Endodermal cell (in vitro differentiated cells): ENCODE results near the gene KBTBD13. TPM values are rescaled to one million over a fixed set of nuclear protein-coding genes. Genes with fewer than 3 reads are reported as not detected.

Experiments used
- DNase-seq: peaks from one replicate; pipeline ENCODE4 v3.0.0-alpha.2; 2017
- H3K27ac ChIP-seq: 2 replicates; pipeline ENCODE4 v1.5.1; 2013; ENCODE audit warnings: mild to moderate bottlenecking, low read depth, low read length, moderate library complexity
- H3K27me3 ChIP-seq: 2 replicates; pipeline ENCODE4 v1.6.1; 2013; ENCODE audit warnings: mild to moderate bottlenecking, low read length, moderate library complexity; ENCODE audit not compliant: insufficient read depth, control insufficient read depth, poor library complexity, severe bottlenecking
- H3K36me3 ChIP-seq: 2 replicates; pipeline ENCODE4 v1.7.0; 2013; ENCODE audit warnings: mild to moderate bottlenecking, low read length, moderate library complexity; ENCODE audit not compliant: control insufficient read depth, insufficient read depth
- H3K4me1 ChIP-seq: one replicate; pipeline ENCODE4 v1.7.0; 2013; ENCODE audit warnings: low read length; ENCODE audit not compliant: control insufficient read depth, insufficient read depth
- H3K4me3 ChIP-seq: 2 replicates; pipeline ENCODE4 v1.5.1; 2013; ENCODE audit warnings: mild to moderate bottlenecking, low read length, moderate library complexity
- H3K9ac ChIP-seq: 2 replicates; pipeline ENCODE4 v1.6.1; 2013; ENCODE audit warnings: mild to moderate bottlenecking, low read length, moderate library complexity; ENCODE audit not compliant: poor library complexity, severe bottlenecking; ENCODE audit errors: extremely low read depth
- H3K9me3 ChIP-seq: 2 replicates; pipeline ENCODE4 v1.6.1; 2013; ENCODE audit warnings: mild to moderate bottlenecking, low read length, moderate library complexity; ENCODE audit not compliant: control insufficient read depth
- H3K27ac Mint-ChIP-seq: 2 replicates; pipeline ENCODE4 v1.8.0; 2020; ENCODE audit warnings: mixed read lengths
- H3K27me3 Mint-ChIP-seq: 2 replicates; pipeline ENCODE4 v1.8.0; 2021; ENCODE audit warnings: mild to moderate bottlenecking, mixed read lengths; ENCODE audit not compliant: insufficient read depth
- H3K36me3 Mint-ChIP-seq: 2 replicates; pipeline ENCODE4 v1.8.0; 2020; ENCODE audit warnings: low read depth, mixed read lengths
- H3K4me1 Mint-ChIP-seq: 2 replicates; pipeline ENCODE4 v1.8.0; 2020; ENCODE audit warnings: mixed read lengths
- H3K4me3 Mint-ChIP-seq: 2 replicates; pipeline ENCODE4 v1.8.0; 2020; ENCODE audit warnings: mild to moderate bottlenecking, moderate library complexity, mixed read lengths
- H3K9me3 Mint-ChIP-seq: 2 replicates; pipeline ENCODE4 v1.8.0; 2020; ENCODE audit warnings: mild to moderate bottlenecking, mixed read lengths
- CTCF ChIP-seq: fragments of 200-600 bp; sonication (generic); conservative IDR thresholded peaks from 2 replicates; pipeline ENCODE4 v1.5.0; 2021; ENCODE audit warnings: antibody characterized with exemption, mild to moderate bottlenecking
- WGBS, 2 experiments: methylation state at CpG; one replicate each; pipeline versions ENCODE4 v1.1.5 to v1.1.7; 2013; ENCODE audit warnings: missing lambda C conversion rate in 2 of 2, mixed read lengths in 1 of 2; ENCODE audit not compliant: insufficient coverage in 1 of 2, insufficient read length in 1 of 2; 5-methylcytosine and 5-hydroxymethylcytosine counted together
- total RNA-seq, 2 donors: library from RNA; stranded (reverse); fragmentation: NEBNext Ultra II Directional in 1 of 2; extraction: Animal tissue kit (Norgen Biotek cat#: 25700) in 1 of 2; gene quantifications; 2 replicates in 1 of 2; 3 replicates in 1 of 2; pipeline ENCODE4 v1.2.1, GENCODE V29; 2021

The KBTBD13 gene
- total RNA-seq, 2 donors from 2014 or later = not detected

GRCh38 chr15:65077291-65077980, 890 bp downstream of the KBTBD13 start:
- no peak overlapping the region for H3K27ac ChIP-seq
- H3K36me3 ChIP-seq = no peaks in the 10 kb centered on the region
- Mint-ChIP-seq H3K36me3 (peaks cover 1% of the 10 kb centered on the region), H3K27me3 (peaks cover 49% of the 10 kb centered on the region), H3K27ac (no peak overlapping the region), H3K9me3 (peaks cover 19% of the 10 kb centered on the region), H3K4me1 (peaks cover 11% of the 10 kb centered on the region), H3K4me3 (no peak overlapping the region)
- no peak overlapping the region for H3K4me3 ChIP-seq
- no peak for TF ChIP-seq CTCF
- H3K4me1 ChIP-seq = peaks cover 5% of the 10 kb centered on the region
- 91 to 92% methylated on average over 43 to 85 of the region's 85 CpGs for WGBS, 2 experiments
- H3K27me3 ChIP-seq = no peaks in the 10 kb centered on the region
- H3K9me3 ChIP-seq = peaks cover 5% of the 10 kb centered on the region
- no peak for DNase-seq
- no peak overlapping the region for H3K9ac ChIP-seq

GRCh38 chr15:65077981-65078352, 1.4 kb downstream of the KBTBD13 start:
- peaks cover 5% of the 10 kb centered on the region for H3K4me1 ChIP-seq
- Mint-ChIP-seq H3K27me3 (peaks cover 53% of the 10 kb centered on the region), H3K9me3 (peaks cover 19% of the 10 kb centered on the region), H3K4me3 (no peak overlapping the region), H3K36me3 (peaks cover 1% of the 10 kb centered on the region), H3K4me1 (peaks cover 16% of the 10 kb centered on the region), H3K27ac (no peak overlapping the region)
- peak; percentile 87 for TF ChIP-seq CTCF
- H3K27ac ChIP-seq = no peak overlapping the region
- no peaks in the 10 kb centered on the region for H3K9me3 ChIP-seq
- H3K36me3 ChIP-seq = no peaks in the 10 kb centered on the region
- no peak overlapping the region for H3K4me3 ChIP-seq
- no peak overlapping the region for H3K9ac ChIP-seq
- H3K27me3 ChIP-seq = no peaks in the 10 kb centered on the region
- peak; percentile 96 for DNase-seq
- WGBS, 2 experiments = 51 to 76% methylated on average over 21 to 24 of the region's 24 CpGs

GRCh38 chr15:65079580-65079979, 3.0 kb downstream of the KBTBD13 start:
- peaks cover 14% of the 10 kb centered on the region for H3K4me1 ChIP-seq
- H3K27me3 ChIP-seq = no peaks in the 10 kb centered on the region
- Mint-ChIP-seq H3K4me3 (no peak overlapping the region), H3K27me3 (peaks cover 57% of the 10 kb centered on the region), H3K27ac (no peak overlapping the region), H3K36me3 (peaks cover 1% of the 10 kb centered on the region), H3K4me1 (peaks cover 32% of the 10 kb centered on the region), H3K9me3 (peaks cover 14% of the 10 kb centered on the region)
- no peaks in the 10 kb centered on the region for H3K9me3 ChIP-seq
- DNase-seq = no peak
- H3K27ac ChIP-seq = no peak overlapping the region
- no peak overlapping the region for H3K4me3 ChIP-seq
- H3K9ac ChIP-seq = no peak overlapping the region
- no peaks in the 10 kb centered on the region for H3K36me3 ChIP-seq
- 88 to 95% methylated on average over 5 of the region's 5 CpGs for WGBS, 2 experiments
- TF ChIP-seq CTCF = no peak
